ENCODE measurements around the gene CEP162. TPM values are rescaled to one million over a fixed set of nuclear protein-coding genes. Genes with fewer than 3 reads are reported as not detected.

The CEP162 gene
- 5.2 and 8.2 TPM in 2 replicates for total RNA-seq

GRCh38 chr6:84227434-84228197, at the start of gene CEP162:
Gene CEP162 (minus strand): TSS chr6:84227643. CDS start chr6:84226393, 1,250 bp downstream.

Other genes with a start within 250 kb of the CEP162 start
- 1.7 and 3.7 TPM in 2 replicates for gene MRAP2, start 193.9 kb downstream of the CEP162 start, total RNA-seq

Measured in regular cardiac myocyte (primary cell).